Measurements from ENCODE around the gene SH3PXD2B. TPM values are rescaled to one million over a fixed set of nuclear protein-coding genes. Genes with fewer than 3 reads are reported as not detected.
A peak's percentile ranks its signal among the peaks of the same experiment; 100 is the strongest.

The SH3PXD2B gene
- total RNA-seq, 1 donor: 28.1 TPM

GRCh38 chr5:172420235-172420939, 33.9 kb downstream of the SH3PXD2B start:
- H3K4me3 ChIP-seq (ENCODE audit: low read depth, low read length): no peak overlapping the region
- TF ChIP-seq CTCF (IDR thresholded peaks at IDR 0.05; ENCODE audit: insufficient read depth, low read depth, low read length): no peak
- peak; percentile 99 for DNase-seq (ENCODE audit: low read depth)

DNA sequence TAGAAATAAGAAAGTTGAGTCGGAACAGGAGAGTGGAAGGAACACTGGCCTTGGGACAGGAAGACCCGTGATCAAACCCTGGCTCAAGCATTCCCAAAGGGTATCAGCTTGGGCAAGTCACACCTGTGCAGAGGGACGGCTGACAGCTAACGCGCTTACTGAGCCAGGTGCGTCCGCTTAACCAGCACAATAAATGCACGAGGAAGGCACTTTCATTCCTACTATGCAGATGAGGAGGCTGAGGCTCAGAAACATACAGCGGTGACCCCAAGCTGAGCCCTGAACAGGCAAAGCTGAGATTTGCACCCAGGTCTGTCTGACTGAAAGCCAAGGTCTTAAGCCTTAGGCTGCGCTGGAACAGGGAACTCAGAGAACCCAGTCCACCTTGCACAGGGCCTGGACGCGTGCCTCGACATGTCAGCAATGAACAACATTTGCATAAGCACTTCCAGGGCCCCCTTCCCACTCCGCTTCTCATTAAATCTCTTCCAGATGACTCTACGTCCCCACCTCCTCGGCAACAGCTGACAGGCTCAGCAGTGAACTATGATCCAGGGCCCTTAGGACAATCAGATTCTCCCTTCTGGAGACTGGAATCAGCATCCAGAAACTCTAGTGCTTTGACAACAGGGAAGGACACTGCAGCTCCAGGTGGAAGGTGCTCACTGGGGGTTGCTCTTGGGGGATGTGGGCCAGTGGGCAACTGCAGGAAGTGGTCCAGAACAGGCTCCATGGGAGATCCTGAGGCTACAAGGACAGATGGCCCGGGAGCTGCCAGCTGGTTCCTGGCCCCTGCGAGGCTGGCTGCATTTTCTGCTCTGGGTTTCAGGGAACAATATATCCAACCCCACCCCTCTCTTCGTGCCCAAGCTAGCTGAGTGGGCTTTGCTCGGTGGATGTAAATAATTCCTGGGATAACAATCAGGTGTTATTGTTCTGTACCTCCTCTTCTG, 35.2 kb downstream of the SH3PXD2B start:
- TF ChIP-seq CTCF (IDR thresholded peaks at IDR 0.05; ENCODE audit: insufficient read depth, low read depth, low read length): no peak
- peak; percentile 52 for DNase-seq (ENCODE audit: low read depth)
- H3K4me3 ChIP-seq (ENCODE audit: low read depth, low read length): no peak overlapping the region

- no peak for TF ChIP-seq CTCF (IDR thresholded peaks at IDR 0.05; ENCODE audit: insufficient read depth, low read depth, low read length)
- no peak overlapping the region for H3K4me3 ChIP-seq (ENCODE audit: low read depth, low read length)
Observed at GRCh38 chr5:172417983-172418630, 36.2 kb downstream of the SH3PXD2B start.

GRCh38 chr5:172417130-172417841, 37.0 kb downstream of the SH3PXD2B start:
- no peak overlapping the region for H3K4me3 ChIP-seq (ENCODE audit: low read depth, low read length)
- TF ChIP-seq CTCF (IDR thresholded peaks at IDR 0.05; ENCODE audit: insufficient read depth, low read depth, low read length): no peak
- no peak for DNase-seq (ENCODE audit: low read depth)

More at GRCh38 chr5:172417983-172418630, 36.2 kb downstream of the SH3PXD2B start:
- peak; percentile 99 for DNase-seq (ENCODE audit: low read depth)

GRCh38 chr5:172415362-172416275, 38.7 kb downstream of the SH3PXD2B start:
- TF ChIP-seq CTCF (IDR thresholded peaks at IDR 0.05; ENCODE audit: insufficient read depth, low read depth, low read length): no peak
- H3K4me3 ChIP-seq (ENCODE audit: low read depth, low read length): no peak overlapping the region
- no peak for DNase-seq (ENCODE audit: low read depth)
